ENCODE measurements around the gene TNFSF4. TPM values are rescaled to one million over a fixed set of nuclear protein-coding genes. Genes with fewer than 3 reads are reported as not detected.
"Not testable (repeated sequence)": the region's sequence is repeated elsewhere in the genome, so short reads cannot be mapped to it uniquely, and the experiment has no call there.

Gene TNFSF4
- total RNA-seq, 1 donor from 2014 or later, result 1.5 TPM

- ATAC-seq (no peak), DNase-seq (no peak)
- no peak overlapping the region for H3K27ac ChIP-seq
- no peak for TF ChIP-seq CTCF (IDR thresholded peaks at IDR 0.05)
- H3K27me3 ChIP-seq (ENCODE audit: low read depth), result no peaks in the 10 kb centered on the region
- intact Hi-C loops (cut with DNase I), result no loop called here
- no peaks in the 10 kb centered on the region for H3K9me3 ChIP-seq
- no peaks in the 10 kb centered on the region for H3K36me3 ChIP-seq
- no peaks in the 10 kb centered on the region for H3K4me1 ChIP-seq
- H3K4me3 ChIP-seq, result no peak overlapping the region
Measured at GRCh38 chr1:173162601-173163000, 44.5 kb downstream of the TNFSF4 start.

DNA sequence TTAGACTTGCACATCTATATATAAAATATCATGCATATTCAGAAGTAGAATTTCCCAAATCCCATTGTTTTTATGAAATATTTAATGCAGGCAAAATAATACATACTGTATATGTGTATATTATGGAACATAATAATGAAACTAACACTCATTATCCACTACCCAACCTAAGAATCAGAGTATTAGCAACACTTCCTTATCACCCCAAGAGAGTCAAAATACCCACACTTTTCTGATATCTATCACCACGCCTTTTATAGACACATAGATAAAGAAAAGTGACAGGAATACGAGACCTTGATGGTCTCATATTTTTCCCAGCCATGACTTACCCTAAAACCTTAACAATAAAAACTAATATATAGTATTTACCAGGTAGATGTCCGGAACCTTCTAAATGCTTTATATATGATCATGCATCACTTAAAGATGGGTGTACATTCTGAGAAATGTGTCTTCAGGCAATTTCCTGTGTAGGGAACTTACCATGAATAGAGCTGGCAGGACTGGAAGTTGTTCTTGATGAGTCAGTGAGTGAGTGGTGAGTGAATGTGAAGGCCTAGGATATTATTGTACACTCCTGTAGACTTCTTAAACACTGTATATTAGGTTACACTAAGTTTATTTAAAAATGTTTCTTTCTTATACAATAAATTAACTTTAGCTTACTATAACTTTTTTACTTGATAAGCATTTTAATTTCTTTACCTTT, 45.5 kb downstream of the TNFSF4 start:
- ATAC-seq, result no peak
- TF ChIP-seq CTCF (IDR thresholded peaks at IDR 0.05), result no peak
- H3K36me3 ChIP-seq, result no peaks in the 10 kb centered on the region

DNA sequence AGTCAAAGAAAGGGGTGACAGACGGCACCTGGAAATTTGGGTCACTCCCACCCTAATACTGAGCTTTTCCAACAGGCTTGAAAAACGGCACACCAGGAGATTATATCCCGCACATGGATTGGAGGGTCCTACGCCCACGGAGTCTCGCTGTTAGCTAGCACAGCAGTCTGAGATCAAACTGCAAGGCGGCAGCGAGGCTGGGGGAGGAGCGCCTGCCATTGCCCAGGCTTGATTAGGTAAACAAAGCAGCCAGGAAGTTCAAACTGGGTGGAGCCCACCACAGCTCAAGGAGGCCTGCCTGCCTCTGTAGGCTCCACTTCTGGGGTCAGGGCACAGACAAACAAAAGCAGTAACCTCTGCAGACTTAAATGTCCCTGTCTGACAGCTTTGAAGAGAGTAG, 53.2 kb downstream of the TNFSF4 start:
- intact Hi-C loops (cut with DNase I); H3K9me3 ChIP-seq; ATAC-seq; H3K4me3 ChIP-seq; H3K4me1 ChIP-seq; DNase-seq; H3K27me3 ChIP-seq (ENCODE audit: low read depth); H3K36me3 ChIP-seq; H3K27ac ChIP-seq: not testable (repeated sequence)

More for the DNA sequence above, 45.5 kb downstream of the TNFSF4 start:
- Histone ChIP-seq H3K27ac (no peak overlapping the region), H3K4me3 (no peak overlapping the region), H3K27me3 (ENCODE audit: low read depth) (no peaks in the 10 kb centered on the region), H3K9me3 (no peaks in the 10 kb centered on the region), H3K4me1 (no peaks in the 10 kb centered on the region)
- DNase-seq, result no peak
- intact Hi-C loops (cut with DNase I), result no loop called here

GRCh38 chr1:173153503-173153902, 53.6 kb downstream of the TNFSF4 start:
- DNase-seq, result no peak
- no peak for TF ChIP-seq CTCF (IDR thresholded peaks at IDR 0.05)
- H3K36me3 ChIP-seq, result no peaks in the 10 kb centered on the region
- no peaks in the 10 kb centered on the region for H3K9me3 ChIP-seq
- intact Hi-C loops (cut with DNase I), result no loop called here
- no peaks in the 10 kb centered on the region for H3K4me1 ChIP-seq
- no peak for ATAC-seq
- no peak overlapping the region for H3K4me3 ChIP-seq
- no peaks in the 10 kb centered on the region for H3K27me3 ChIP-seq (ENCODE audit: low read depth)
- no peak overlapping the region for H3K27ac ChIP-seq

- no peak for DNase-seq
- no peaks in the 10 kb centered on the region for H3K9me3 ChIP-seq
- no peaks in the 10 kb centered on the region for H3K4me1 ChIP-seq
- no peak overlapping the region for H3K27ac ChIP-seq
- H3K36me3 ChIP-seq, result no peaks in the 10 kb centered on the region
- no peak for ATAC-seq
- H3K27me3 ChIP-seq (ENCODE audit: low read depth), result no peaks in the 10 kb centered on the region
- intact Hi-C loops (cut with DNase I), result no loop called here
- no peak for TF ChIP-seq CTCF (IDR thresholded peaks at IDR 0.05)
- no peak overlapping the region for H3K4me3 ChIP-seq
Measured at GRCh38 chr1:173152598-173152997, 54.5 kb downstream of the TNFSF4 start.

GRCh38 chr1:173150795-173151194, 56.3 kb downstream of the TNFSF4 start:
- ATAC-seq (no peak), DNase-seq (no peak)
- H3K27ac ChIP-seq, result no peak overlapping the region
- H3K36me3 ChIP-seq, result no peaks in the 10 kb centered on the region
- H3K4me3 ChIP-seq, result no peak overlapping the region
- H3K4me1 ChIP-seq, result no peaks in the 10 kb centered on the region
- TF ChIP-seq CTCF (IDR thresholded peaks at IDR 0.05), result no peak
- no peaks in the 10 kb centered on the region for H3K27me3 ChIP-seq (ENCODE audit: low read depth)
- intact Hi-C loops (cut with DNase I), result no loop called here
- H3K9me3 ChIP-seq, result no peaks in the 10 kb centered on the region
